GM12864 (cell line): ENCODE results near the gene PSMD13.

Experiments
- DNase-seq: peaks from one replicate; pipeline ENCODE4 v3.0.0-alpha.2; 2011; ENCODE audit warnings: low read depth
- H3K4me3 ChIP-seq: 2 replicates; pipeline ENCODE4 v1.5.1; 2011; ENCODE audit warnings: mild to moderate bottlenecking, low read depth, low read length, control low read depth
- TF ChIP-seq, protein P1 (sequence below): IDR thresholded peaks from 2 replicates; pipeline ENCODE4 v1.5.1; 2011; ENCODE audit warnings: low read depth, mild to moderate bottlenecking, moderate library complexity, low read length, control low read depth, inconsistent platforms; ENCODE audit errors: missing control alignments

The PSMD13 gene

GRCh38 chr11:221998-222789 is 14.6 kb upstream of the PSMD13 start:
- no peak overlapping the region for H3K4me3 ChIP-seq
- TF ChIP-seq, protein P1, sequence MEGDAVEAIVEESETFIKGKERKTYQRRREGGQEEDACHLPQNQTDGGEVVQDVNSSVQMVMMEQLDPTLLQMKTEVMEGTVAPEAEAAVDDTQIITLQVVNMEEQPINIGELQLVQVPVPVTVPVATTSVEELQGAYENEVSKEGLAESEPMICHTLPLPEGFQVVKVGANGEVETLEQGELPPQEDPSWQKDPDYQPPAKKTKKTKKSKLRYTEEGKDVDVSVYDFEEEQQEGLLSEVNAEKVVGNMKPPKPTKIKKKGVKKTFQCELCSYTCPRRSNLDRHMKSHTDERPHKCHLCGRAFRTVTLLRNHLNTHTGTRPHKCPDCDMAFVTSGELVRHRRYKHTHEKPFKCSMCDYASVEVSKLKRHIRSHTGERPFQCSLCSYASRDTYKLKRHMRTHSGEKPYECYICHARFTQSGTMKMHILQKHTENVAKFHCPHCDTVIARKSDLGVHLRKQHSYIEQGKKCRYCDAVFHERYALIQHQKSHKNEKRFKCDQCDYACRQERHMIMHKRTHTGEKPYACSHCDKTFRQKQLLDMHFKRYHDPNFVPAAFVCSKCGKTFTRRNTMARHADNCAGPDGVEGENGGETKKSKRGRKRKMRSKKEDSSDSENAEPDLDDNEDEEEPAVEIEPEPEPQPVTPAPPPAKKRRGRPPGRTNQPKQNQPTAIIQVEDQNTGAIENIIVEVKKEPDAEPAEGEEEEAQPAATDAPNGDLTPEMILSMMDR, result no peak
- no peak for DNase-seq

DNA sequence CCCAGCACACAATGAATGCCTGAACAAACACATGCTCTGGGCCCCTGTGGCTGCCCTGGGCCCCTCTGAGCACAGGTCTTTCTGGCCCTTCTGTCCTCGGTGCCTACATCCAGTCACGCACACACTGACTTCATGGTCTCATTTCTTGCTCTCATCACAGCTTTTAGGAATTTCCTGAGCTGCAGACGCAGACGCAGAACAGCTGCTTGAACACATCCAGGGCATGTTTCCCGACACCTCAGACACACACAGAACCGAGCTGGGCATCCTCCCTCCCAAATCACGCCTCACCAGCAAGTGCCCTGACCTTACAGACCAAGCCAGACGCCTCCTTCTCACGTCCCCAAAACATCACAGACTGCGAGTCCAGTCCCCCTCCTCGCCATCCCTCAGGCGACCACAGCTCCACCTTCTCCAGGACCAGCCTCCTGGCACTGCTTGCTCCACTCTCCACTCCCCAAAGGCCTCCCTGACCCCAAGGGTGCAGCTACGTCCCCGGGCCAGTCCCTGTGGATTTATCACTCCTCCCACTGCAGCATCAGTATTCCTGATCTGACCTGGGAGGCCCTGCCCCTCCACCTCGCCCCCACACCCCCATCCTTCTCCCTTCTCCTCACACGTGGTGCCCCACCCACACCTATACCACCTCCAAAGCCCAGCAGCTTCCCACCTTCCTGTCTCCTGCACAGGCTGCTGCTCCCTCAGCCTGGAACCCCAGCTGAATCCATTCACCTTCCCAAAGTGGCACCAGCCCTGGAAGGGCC is 13.6 kb upstream of the PSMD13 start:
- TF ChIP-seq, protein P1, result no peak
- no peak overlapping the region for H3K4me3 ChIP-seq
- no peak for DNase-seq

DNA sequence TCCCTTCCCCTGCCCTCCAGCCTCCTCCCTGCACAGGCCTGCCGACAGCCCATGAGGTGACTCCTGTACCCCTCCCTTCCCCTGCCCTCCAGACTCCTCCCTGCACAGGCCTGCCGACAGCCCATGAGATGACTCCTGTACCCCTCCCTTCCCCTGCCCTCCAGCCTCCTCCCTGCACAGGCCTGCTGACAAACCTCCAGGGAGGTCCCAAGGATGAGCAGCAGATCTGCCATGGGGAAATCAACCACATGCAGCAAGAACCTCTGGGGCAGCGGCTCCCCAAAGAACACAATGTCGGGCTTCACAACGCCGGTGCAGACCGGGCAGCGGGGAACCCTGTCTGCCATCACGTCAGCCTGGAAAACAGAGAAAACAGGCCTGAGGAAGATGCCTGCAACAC is 12.9 kb upstream of the PSMD13 start:
- TF ChIP-seq, protein P1, result no peak
- no peak for DNase-seq
- H3K4me3 ChIP-seq, result no peak overlapping the region

DNA sequence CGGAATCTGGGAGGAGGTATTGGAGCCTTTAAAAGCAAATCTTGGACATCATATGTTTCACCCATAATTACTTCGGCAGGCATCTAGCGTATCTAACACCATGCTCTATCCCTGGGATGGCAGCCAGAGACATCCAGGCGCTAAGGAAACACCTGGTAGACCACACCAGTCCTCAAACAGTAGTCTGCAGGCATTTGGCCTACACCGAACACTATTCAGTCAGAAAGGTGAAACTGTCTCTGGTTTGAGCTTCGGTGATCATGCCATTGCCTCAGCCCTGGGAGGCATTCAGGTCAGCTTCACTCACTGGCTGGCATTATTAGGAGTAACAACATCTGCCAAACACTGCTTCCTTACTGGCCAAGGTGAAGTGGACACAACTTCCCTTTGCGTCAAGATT is 12.4 kb upstream of the PSMD13 start:
- no peak for DNase-seq
- no peak overlapping the region for H3K4me3 ChIP-seq
- TF ChIP-seq, protein P1, result no peak

- no peak overlapping the region for H3K4me3 ChIP-seq
- TF ChIP-seq, protein P1, result no peak
- no peak for DNase-seq
Measured at GRCh38 chr11:225734-226453, 10.9 kb upstream of the PSMD13 start.

- TF ChIP-seq, protein P1, result no peak
- no peak overlapping the region for H3K4me3 ChIP-seq
- no peak for DNase-seq
Measured at GRCh38 chr11:227824-228379, 8.9 kb upstream of the PSMD13 start.
